Hepatocyte (in vitro differentiated cells): Measurements from ENCODE around the gene DLGAP4.
"Not testable (repeated sequence)": the region's sequence is repeated elsewhere in the genome, so short reads cannot be mapped to it uniquely, and the experiment has no call there.

Experiments used
- EZH2 ChIP-seq: fragments of 200-600 bp; sonication (generic); IDR thresholded peaks from 2 replicates; pipeline ENCODE4 v1.6.1; 2016; ENCODE audit warnings: antibody characterized with exemption, mild to moderate bottlenecking, borderline replicate concordance
- EZH2phosphoT487 ChIP-seq: fragments of 200-600 bp; sonication (generic); IDR thresholded peaks from one replicate; pipeline ENCODE4 v1.6.1; 2018; ENCODE audit warnings: antibody characterized with exemption, mild to moderate bottlenecking, low read depth, moderate library complexity; ENCODE audit not compliant: unreplicated experiment, severe bottlenecking
- TF ChIP-seq, protein P1 (sequence below): fragments of 200-600 bp; sonication (generic); IDR thresholded peaks from 2 replicates; pipeline ENCODE4 v1.5.1; 2016; ENCODE audit warnings: antibody characterized with exemption, mild to moderate bottlenecking; ENCODE audit not compliant: poor library complexity

DNA sequence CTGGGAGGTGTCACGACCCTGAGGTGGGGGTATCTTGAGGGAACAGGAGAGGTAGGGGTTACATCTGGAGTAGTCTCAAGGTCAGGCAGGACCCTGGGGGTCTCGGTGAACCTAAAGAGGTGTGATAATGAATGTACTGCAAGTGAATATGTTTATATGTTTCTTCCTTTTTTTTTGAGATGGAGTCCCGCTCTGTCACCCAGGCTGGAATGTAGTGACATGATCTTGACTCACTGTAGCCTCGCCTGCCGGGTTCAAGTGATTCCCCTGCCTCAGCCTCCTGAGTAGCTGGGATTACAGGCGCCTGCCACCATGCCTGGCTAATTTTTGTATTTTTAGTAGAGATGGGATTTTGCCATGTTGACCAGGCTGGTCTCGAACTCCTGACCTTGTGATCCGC is 168.9 kb downstream of the DLGAP4 start:
- TF ChIP-seq, protein P1, sequence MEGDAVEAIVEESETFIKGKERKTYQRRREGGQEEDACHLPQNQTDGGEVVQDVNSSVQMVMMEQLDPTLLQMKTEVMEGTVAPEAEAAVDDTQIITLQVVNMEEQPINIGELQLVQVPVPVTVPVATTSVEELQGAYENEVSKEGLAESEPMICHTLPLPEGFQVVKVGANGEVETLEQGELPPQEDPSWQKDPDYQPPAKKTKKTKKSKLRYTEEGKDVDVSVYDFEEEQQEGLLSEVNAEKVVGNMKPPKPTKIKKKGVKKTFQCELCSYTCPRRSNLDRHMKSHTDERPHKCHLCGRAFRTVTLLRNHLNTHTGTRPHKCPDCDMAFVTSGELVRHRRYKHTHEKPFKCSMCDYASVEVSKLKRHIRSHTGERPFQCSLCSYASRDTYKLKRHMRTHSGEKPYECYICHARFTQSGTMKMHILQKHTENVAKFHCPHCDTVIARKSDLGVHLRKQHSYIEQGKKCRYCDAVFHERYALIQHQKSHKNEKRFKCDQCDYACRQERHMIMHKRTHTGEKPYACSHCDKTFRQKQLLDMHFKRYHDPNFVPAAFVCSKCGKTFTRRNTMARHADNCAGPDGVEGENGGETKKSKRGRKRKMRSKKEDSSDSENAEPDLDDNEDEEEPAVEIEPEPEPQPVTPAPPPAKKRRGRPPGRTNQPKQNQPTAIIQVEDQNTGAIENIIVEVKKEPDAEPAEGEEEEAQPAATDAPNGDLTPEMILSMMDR = not testable (repeated sequence)
- not testable (repeated sequence) for TF ChIP-seq EZH2phosphoT487, EZH2
